Measurements from ENCODE around the gene FOXL2.

Gene FOXL2

GRCh38 chr3:138985932-138986331, 39.0 kb upstream of the FOXL2 start:
- Histone ChIP-seq H4K20me1 (ENCODE audit: low read depth, low read length) (no peaks in the 10 kb centered on the region), H3K79me2 (ENCODE audit: insufficient read depth, low read length) (no peaks in the 10 kb centered on the region)

DNA sequence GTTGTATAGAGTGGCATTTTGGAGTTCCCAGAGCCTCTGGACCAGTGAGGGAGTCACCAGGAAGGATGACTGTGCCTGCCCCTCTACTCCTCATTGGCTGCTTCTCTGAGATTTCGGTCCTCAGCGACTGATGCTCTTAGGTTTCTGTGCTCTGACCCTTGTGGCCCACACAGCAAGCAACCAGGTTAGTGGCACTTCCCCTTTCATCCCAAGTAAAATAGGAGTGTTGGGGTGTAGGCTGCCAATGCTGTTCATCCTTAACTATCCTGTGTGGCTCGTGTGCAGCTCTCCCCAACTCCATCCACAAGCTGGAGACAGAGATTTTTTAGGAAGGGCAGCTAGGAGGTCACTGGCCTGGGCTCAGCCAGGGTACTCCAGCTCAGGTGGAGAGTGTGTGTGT, 37.9 kb upstream of the FOXL2 start:
- no peaks in the 10 kb centered on the region for H3K9me2 ChIP-seq (replicated peaks; ENCODE audit: insufficient read depth, low read length)
- no peak overlapping the region for H3K27ac ChIP-seq (ENCODE audit: low read depth, low read length)
- no peaks in the 10 kb centered on the region for H3K9me3 ChIP-seq (ENCODE audit: insufficient read depth, low read length)
- H3K79me2 ChIP-seq (ENCODE audit: insufficient read depth, low read length): no peaks in the 10 kb centered on the region
- TF ChIP-seq EZH2phosphoT487 (conservative IDR thresholded peaks at IDR 0.05; ENCODE audit: low read length): no peak
- TF ChIP-seq, protein P1, sequence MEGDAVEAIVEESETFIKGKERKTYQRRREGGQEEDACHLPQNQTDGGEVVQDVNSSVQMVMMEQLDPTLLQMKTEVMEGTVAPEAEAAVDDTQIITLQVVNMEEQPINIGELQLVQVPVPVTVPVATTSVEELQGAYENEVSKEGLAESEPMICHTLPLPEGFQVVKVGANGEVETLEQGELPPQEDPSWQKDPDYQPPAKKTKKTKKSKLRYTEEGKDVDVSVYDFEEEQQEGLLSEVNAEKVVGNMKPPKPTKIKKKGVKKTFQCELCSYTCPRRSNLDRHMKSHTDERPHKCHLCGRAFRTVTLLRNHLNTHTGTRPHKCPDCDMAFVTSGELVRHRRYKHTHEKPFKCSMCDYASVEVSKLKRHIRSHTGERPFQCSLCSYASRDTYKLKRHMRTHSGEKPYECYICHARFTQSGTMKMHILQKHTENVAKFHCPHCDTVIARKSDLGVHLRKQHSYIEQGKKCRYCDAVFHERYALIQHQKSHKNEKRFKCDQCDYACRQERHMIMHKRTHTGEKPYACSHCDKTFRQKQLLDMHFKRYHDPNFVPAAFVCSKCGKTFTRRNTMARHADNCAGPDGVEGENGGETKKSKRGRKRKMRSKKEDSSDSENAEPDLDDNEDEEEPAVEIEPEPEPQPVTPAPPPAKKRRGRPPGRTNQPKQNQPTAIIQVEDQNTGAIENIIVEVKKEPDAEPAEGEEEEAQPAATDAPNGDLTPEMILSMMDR (IDR thresholded peaks at IDR 0.05; ENCODE audit: insufficient read depth, low read length, poor library complexity, severe bottlenecking): no peak
- no peak overlapping the region for H2AFZ ChIP-seq (ENCODE audit: low read depth, low read length, severe bottlenecking)
- no peak overlapping the region for H3K4me3 ChIP-seq (ENCODE audit: insufficient read depth, low read length, poor library complexity, severe bottlenecking)
- H3K36me3 ChIP-seq (ENCODE audit: low read length): no peaks in the 10 kb centered on the region
- no peaks in the 10 kb centered on the region for H3F3A ChIP-seq (ENCODE audit: insufficient read depth)
- no peaks in the 10 kb centered on the region for H3K27me3 ChIP-seq (ENCODE audit: low read length)
- no peaks in the 10 kb centered on the region for H4K20me1 ChIP-seq (ENCODE audit: low read depth, low read length)
- H3K4me2 ChIP-seq (ENCODE audit: low read depth, low read length, poor library complexity, severe bottlenecking): no peak overlapping the region
- no peak overlapping the region for H3K9ac ChIP-seq (ENCODE audit: low read length)

More at GRCh38 chr3:138985932-138986331, 39.0 kb upstream of the FOXL2 start:
- H3K4me2 ChIP-seq (ENCODE audit: low read depth, low read length, poor library complexity, severe bottlenecking): no peak overlapping the region
- H3K9me3 ChIP-seq (ENCODE audit: insufficient read depth, low read length): no peaks in the 10 kb centered on the region
- H3K9me2 ChIP-seq (replicated peaks; ENCODE audit: insufficient read depth, low read length): no peaks in the 10 kb centered on the region
- no peak overlapping the region for H3K27ac ChIP-seq (ENCODE audit: low read depth, low read length)
- TF ChIP-seq, protein P1 (IDR thresholded peaks at IDR 0.05; ENCODE audit: insufficient read depth, low read length, poor library complexity, severe bottlenecking): no peak
- TF ChIP-seq EZH2phosphoT487 (conservative IDR thresholded peaks at IDR 0.05; ENCODE audit: low read length): no peak
- no peak overlapping the region for H2AFZ ChIP-seq (ENCODE audit: low read depth, low read length, severe bottlenecking)
- no peak overlapping the region for H3K9ac ChIP-seq (ENCODE audit: low read length)
- no peaks in the 10 kb centered on the region for H3F3A ChIP-seq (ENCODE audit: insufficient read depth)
- no peaks in the 10 kb centered on the region for H3K36me3 ChIP-seq (ENCODE audit: low read length)
- H3K4me3 ChIP-seq (ENCODE audit: insufficient read depth, low read length, poor library complexity, severe bottlenecking): no peak overlapping the region
- H3K27me3 ChIP-seq (ENCODE audit: low read length): no peaks in the 10 kb centered on the region

DNA sequence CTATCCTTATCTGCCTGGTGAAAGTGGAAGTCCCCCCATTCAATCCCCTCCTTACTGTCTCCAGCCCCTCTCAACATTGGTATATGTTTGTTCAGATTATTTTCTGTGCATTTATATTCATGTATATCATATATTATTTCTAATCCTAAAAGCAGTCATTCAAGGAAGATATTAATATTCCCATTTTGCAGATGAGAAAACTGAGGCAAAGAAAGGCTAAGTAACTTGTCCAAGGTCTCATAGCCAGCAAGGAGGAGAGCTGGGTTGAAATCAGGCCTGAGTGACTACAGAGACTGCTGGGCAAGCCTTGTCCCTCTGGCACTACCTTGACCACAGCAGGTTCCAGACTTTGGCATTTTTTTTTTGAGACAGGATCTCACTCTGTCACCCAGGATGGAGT, 29.1 kb upstream of the FOXL2 start:
- Histone ChIP-seq H4K20me1 (ENCODE audit: low read depth, low read length) (no peaks in the 10 kb centered on the region), H3K36me3 (ENCODE audit: low read length) (no peaks in the 10 kb centered on the region), H2AFZ (ENCODE audit: low read depth, low read length, severe bottlenecking) (no peak overlapping the region), H3K27me3 (ENCODE audit: low read length) (no peaks in the 10 kb centered on the region), H3K79me2 (ENCODE audit: insufficient read depth, low read length) (no peaks in the 10 kb centered on the region), H3K9me3 (ENCODE audit: insufficient read depth, low read length) (no peaks in the 10 kb centered on the region), H3F3A (ENCODE audit: insufficient read depth) (no peaks in the 10 kb centered on the region), H3K9me2 (replicated peaks; ENCODE audit: insufficient read depth, low read length) (no peaks in the 10 kb centered on the region), H3K9ac (ENCODE audit: low read length) (no peak overlapping the region), H3K4me2 (ENCODE audit: low read depth, low read length, poor library complexity, severe bottlenecking) (no peak overlapping the region), H3K27ac (ENCODE audit: low read depth, low read length) (no peak overlapping the region), H3K4me3 (ENCODE audit: insufficient read depth, low read length, poor library complexity, severe bottlenecking) (no peak overlapping the region)
- TF ChIP-seq, protein P1 (IDR thresholded peaks at IDR 0.05; ENCODE audit: insufficient read depth, low read length, poor library complexity, severe bottlenecking): no peak
- no peak for TF ChIP-seq EZH2phosphoT487 (conservative IDR thresholded peaks at IDR 0.05; ENCODE audit: low read length)
